Fibroblast of lung (primary cell): ENCODE measurements around the gene ROBO3. TPM values are rescaled to one million over a fixed set of nuclear protein-coding genes. Genes with fewer than 3 reads are reported as not detected.

Source experiments
- DNase-seq, 2 donors: peaks; one replicate each; pipeline versions ENCODE4 v3.0.0 to v3.0.0-alpha.2; 2010; ENCODE audit warnings: low read depth in 2 of 2
- H2AFZ ChIP-seq: 2 replicates; pipeline ENCODE4 v1.5.1; 2012; ENCODE audit warnings: low read length, control low read depth, inconsistent platforms
- H3K27ac ChIP-seq: 2 replicates; pipeline ENCODE4 v1.5.1; 2011; ENCODE audit warnings: low read length, control low read depth; ENCODE audit not compliant: insufficient read depth
- H3K27me3 ChIP-seq: 2 replicates; pipeline ENCODE4 v1.5.1; 2011; ENCODE audit warnings: mild to moderate bottlenecking, low read length; ENCODE audit not compliant: control insufficient read depth, insufficient read depth
- H3K36me3 ChIP-seq: 2 replicates; pipeline ENCODE4 v1.5.1; 2011; ENCODE audit warnings: low read length; ENCODE audit not compliant: control insufficient read depth, insufficient read depth
- H3K4me1 ChIP-seq: 2 replicates; pipeline ENCODE4 v1.5.1; 2011; ENCODE audit warnings: low read length; ENCODE audit not compliant: control insufficient read depth, insufficient read depth; ENCODE audit errors: extremely low read depth
- H3K4me2 ChIP-seq: 2 replicates; pipeline ENCODE4 v1.5.1; 2011; ENCODE audit warnings: low read length, control low read depth; ENCODE audit not compliant: insufficient read depth; ENCODE audit errors: extremely low read depth
- H3K4me3 ChIP-seq, 4 experiments: fragments of 200-600 bp in 1 of 4; sonication (generic) in 1 of 4; replicated peaks in 1 of 4; 2 replicates each; pipeline ENCODE4 v1.5.1; 2011 to 2016; ENCODE audit warnings: low read length in 4 of 4, low read depth in 3 of 4, mild to moderate bottlenecking in 3 of 4, control low read depth in 2 of 4, inconsistent platforms in 1 of 4, mixed read lengths in 1 of 4; ENCODE audit not compliant: insufficient read depth in 1 of 4; ENCODE audit errors: control extremely low read depth in 1 of 4
- H3K79me2 ChIP-seq: 2 replicates; pipeline ENCODE4 v1.5.1; 2012; ENCODE audit warnings: mild to moderate bottlenecking, low read length, inconsistent platforms; ENCODE audit not compliant: control insufficient read depth, insufficient read depth
- H3K9ac ChIP-seq: 2 replicates; pipeline ENCODE4 v1.5.1; 2011; ENCODE audit warnings: mild to moderate bottlenecking, low read length, control low read depth; ENCODE audit not compliant: insufficient read depth
- H3K9me3 ChIP-seq: 2 replicates; pipeline ENCODE4 v1.5.1; 2012; ENCODE audit warnings: low read depth, low read length; ENCODE audit not compliant: control insufficient read depth, insufficient read depth
- H4K20me1 ChIP-seq: 2 replicates; pipeline ENCODE4 v1.5.1; 2011; ENCODE audit warnings: low read length; ENCODE audit not compliant: control insufficient read depth, insufficient read depth; ENCODE audit errors: extremely low read depth
- EZH2 ChIP-seq: IDR thresholded peaks from 2 replicates; pipeline ENCODE4 v1.5.1; 2012; ENCODE audit warnings: low read length, control low read depth, mild to moderate bottlenecking; ENCODE audit errors: missing control alignments
- polyA plus RNA-seq, 2 donors: library from polyadenylated mRNA; depleted of rRNA in 1 of 2; stranded (reverse) in 1 of 2; unstranded in 1 of 2; fragments of >200 nt; gene quantifications; 2 replicates each; pipeline ENCODE4 v1.2.1, GENCODE V29; 2011 to 2012; ENCODE audit warnings: missing spikeins in 1 of 2
- total RNA-seq: library from RNA; depleted of rRNA; stranded (reverse); fragments of >200 nt; gene quantifications from 2 replicates; pipeline ENCODE4 v1.2.1, GENCODE V29; 2014
- TF ChIP-seq, protein P1 (sequence below), 2 donors: IDR thresholded peaks in 1 of 2; conservative IDR thresholded peaks in 1 of 2; 1 replicate in 1 of 2; 2 replicates in 1 of 2; pipeline ENCODE4 v1.5.1; 2011 to 2012; ENCODE audit warnings: low read length in 2 of 2, control low read depth in 1 of 2, inconsistent platforms in 1 of 2, low read depth in 1 of 2, mild to moderate bottlenecking in 1 of 2

The ROBO3 gene
- total and polyA plus RNA-seq, 2 donors (not counting 1 experiment from before 2014, with no cell fraction given) = 7.2 to 25.4 TPM

DNA sequence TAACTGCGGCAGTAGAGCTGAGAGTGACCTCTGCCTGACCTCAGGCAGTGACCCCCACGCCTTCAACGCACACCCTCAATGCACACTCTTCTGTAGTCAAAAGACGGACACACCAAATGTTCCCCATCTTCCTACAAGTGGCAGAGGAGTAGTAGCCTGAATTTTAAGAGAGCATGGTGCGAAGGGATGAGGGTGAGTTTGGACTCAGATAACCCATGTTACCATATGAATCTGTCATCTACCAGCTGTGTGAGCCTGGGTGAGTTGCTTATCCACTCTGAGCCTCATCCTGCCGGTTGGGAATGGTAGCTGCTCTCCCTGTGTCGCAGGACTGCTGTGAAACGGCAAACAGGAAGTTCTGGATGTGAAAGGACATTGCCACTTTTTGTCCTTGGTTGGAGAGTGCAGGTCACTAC lies 20.6 kb upstream of the ROBO3 start:
- H3K9ac ChIP-seq = no peak overlapping the region
- H3K36me3 ChIP-seq = no peaks in the 10 kb centered on the region
- no peaks in the 10 kb centered on the region for H3K79me2 ChIP-seq
- DNase-seq = no peak
- H3K4me1 ChIP-seq = no peaks in the 10 kb centered on the region
- peak; percentile 79 for TF ChIP-seq EZH2
- TF ChIP-seq, protein P1, sequence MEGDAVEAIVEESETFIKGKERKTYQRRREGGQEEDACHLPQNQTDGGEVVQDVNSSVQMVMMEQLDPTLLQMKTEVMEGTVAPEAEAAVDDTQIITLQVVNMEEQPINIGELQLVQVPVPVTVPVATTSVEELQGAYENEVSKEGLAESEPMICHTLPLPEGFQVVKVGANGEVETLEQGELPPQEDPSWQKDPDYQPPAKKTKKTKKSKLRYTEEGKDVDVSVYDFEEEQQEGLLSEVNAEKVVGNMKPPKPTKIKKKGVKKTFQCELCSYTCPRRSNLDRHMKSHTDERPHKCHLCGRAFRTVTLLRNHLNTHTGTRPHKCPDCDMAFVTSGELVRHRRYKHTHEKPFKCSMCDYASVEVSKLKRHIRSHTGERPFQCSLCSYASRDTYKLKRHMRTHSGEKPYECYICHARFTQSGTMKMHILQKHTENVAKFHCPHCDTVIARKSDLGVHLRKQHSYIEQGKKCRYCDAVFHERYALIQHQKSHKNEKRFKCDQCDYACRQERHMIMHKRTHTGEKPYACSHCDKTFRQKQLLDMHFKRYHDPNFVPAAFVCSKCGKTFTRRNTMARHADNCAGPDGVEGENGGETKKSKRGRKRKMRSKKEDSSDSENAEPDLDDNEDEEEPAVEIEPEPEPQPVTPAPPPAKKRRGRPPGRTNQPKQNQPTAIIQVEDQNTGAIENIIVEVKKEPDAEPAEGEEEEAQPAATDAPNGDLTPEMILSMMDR (conservative IDR thresholded peaks at IDR 0.05 in 1 of 2, IDR thresholded peaks at IDR 0.05 in 1 of 2; ENCODE audit: low read depth in 1 of 2, low read length in 2 of 2) = no peak
- H3K4me3 ChIP-seq = no peak overlapping the region
- H2AFZ ChIP-seq = peak overlapping the region; percentile 7
- H3K4me2 ChIP-seq = no peak overlapping the region
- no peaks in the 10 kb centered on the region for H3K9me3 ChIP-seq
- H3K27ac ChIP-seq = no peak overlapping the region
- H3K27me3 ChIP-seq = peaks cover 84% of the 10 kb centered on the region
- H4K20me1 ChIP-seq = no peaks in the 10 kb centered on the region

DNA sequence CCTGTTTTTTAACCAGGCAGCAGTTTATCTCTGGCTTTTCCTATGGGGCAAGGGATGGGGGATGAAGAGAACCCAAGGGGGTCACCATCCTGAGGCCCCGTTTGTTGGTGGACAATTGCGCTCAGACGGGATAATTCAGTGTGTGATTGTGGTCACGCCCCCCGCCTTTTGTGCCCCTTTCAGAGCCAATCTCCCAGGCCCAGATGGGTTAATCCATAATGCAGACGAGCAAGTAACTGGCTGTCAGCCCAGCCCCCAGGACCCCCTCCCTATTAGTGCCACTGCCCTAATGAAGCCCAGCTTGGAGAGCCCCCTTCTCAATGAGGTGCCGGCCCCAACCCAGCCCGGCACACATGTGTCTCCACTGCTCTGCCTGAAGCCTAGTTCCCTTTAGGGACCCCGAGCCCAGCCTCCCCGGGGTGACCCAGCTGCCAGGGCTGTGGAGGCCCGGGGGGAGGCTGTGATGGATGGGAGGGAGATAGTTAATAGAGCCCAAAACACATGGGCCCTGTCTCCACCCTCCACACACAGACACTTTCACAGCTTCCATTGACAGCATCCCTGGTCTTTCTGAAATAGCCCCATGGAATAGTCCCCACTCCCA lies 19.1 kb upstream of the ROBO3 start:
- Histone ChIP-seq H3K4me1 (no peaks in the 10 kb centered on the region), H3K4me2 (no peak overlapping the region), H4K20me1 (no peaks in the 10 kb centered on the region), H3K9me3 (no peaks in the 10 kb centered on the region), H3K4me3 (no peak overlapping the region), H2AFZ (no peak overlapping the region), H3K27me3 (peaks cover 84% of the 10 kb centered on the region), H3K79me2 (no peaks in the 10 kb centered on the region), H3K9ac (no peak overlapping the region), H3K36me3 (no peaks in the 10 kb centered on the region), H3K27ac (no peak overlapping the region)
- no peak for DNase-seq
- no peak for TF ChIP-seq EZH2
- TF ChIP-seq, protein P1 (conservative IDR thresholded peaks at IDR 0.05 in 1 of 2, IDR thresholded peaks at IDR 0.05 in 1 of 2; ENCODE audit: low read depth in 1 of 2, low read length in 2 of 2) = no peak

DNA sequence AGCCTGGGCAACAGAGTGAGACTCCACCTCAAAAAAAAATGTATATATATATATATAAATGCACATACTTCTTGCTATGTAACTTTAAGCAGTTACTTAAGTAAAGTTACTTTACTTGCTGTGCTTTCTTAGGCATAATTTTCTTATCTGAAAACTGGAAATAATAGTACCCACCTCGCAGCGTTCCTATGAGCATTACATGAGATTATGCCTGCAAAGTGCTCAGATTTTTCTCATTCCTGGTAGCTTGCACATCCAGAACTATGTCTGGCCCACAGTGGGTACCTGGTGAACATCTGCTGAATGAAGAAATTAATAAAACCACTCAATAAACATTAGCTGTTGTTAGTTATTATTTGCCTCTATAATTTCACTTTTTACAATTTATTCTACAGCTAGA lies 6.1 kb upstream of the ROBO3 start:
- Histone ChIP-seq H3K9ac (no peak overlapping the region), H2AFZ (no peak overlapping the region), H3K4me1 (no peaks in the 10 kb centered on the region), H3K27me3 (peaks cover 33% of the 10 kb centered on the region), H3K79me2 (no peaks in the 10 kb centered on the region), H3K9me3 (no peaks in the 10 kb centered on the region), H4K20me1 (no peaks in the 10 kb centered on the region), H3K27ac (no peak overlapping the region), H3K4me2 (no peak overlapping the region), H3K4me3 (no peak overlapping the region), H3K36me3 (no peaks in the 10 kb centered on the region)
- TF ChIP-seq EZH2 = no peak
- TF ChIP-seq, protein P1 (conservative IDR thresholded peaks at IDR 0.05 in 1 of 2, IDR thresholded peaks at IDR 0.05 in 1 of 2; ENCODE audit: low read depth in 1 of 2, low read length in 2 of 2) = no peak
- DNase-seq = no peak
